ENCODE data around the gene SPPL2B.
A peak's percentile ranks its signal among the peaks of the same experiment; 100 is the strongest.

SPPL2B gene

GRCh38 chr19:2300533-2300932 lies 28.0 kb upstream of the SPPL2B start:
- H3K27ac ChIP-seq = peak overlapping the region; percentile 8
- peaks cover 18% of the 10 kb centered on the region for H3K36me3 ChIP-seq
- peaks cover 35% of the 10 kb centered on the region for H3K27me3 ChIP-seq
- no peaks in the 10 kb centered on the region for H3K9me3 ChIP-seq
- TF ChIP-seq CTCF (IDR thresholded peaks at IDR 0.05) = no peak
- H3K4me3 ChIP-seq (ENCODE audit: low read depth in 1 of 2, low read length in 1 of 2) = no peak overlapping the region
- peaks cover 22 to 46% of the 10 kb centered on the region in 2 experiments for H3K4me1 ChIP-seq (ENCODE audit: control insufficient read depth in 1 of 2, insufficient read depth in 1 of 2, low read depth in 1 of 2, low read length in 1 of 2)

- Histone ChIP-seq H3K4me3 (ENCODE audit: low read depth in 1 of 2, low read length in 1 of 2) (peak overlapping the region; percentile 34 to 49), H3K4me1 (ENCODE audit: control insufficient read depth in 1 of 2, insufficient read depth in 1 of 2, low read depth in 1 of 2, low read length in 1 of 2) (peaks cover 18 to 42% of the 10 kb centered on the region in 2 experiments), H3K36me3 (peaks cover 8% of the 10 kb centered on the region), H3K27me3 (peaks cover 55% of the 10 kb centered on the region), H3K9me3 (no peaks in the 10 kb centered on the region), H3K27ac (peak overlapping the region; percentile 54)
- TF ChIP-seq CTCF (IDR thresholded peaks at IDR 0.05) = no peak
Measured at GRCh38 chr19:2302319-2303210, 25.9 kb upstream of the SPPL2B start.

GRCh38 chr19:2303211-2303798 lies 25.2 kb upstream of the SPPL2B start:
- Histone ChIP-seq H3K36me3 (peaks cover 8% of the 10 kb centered on the region), H3K4me1 (ENCODE audit: control insufficient read depth in 1 of 2, insufficient read depth in 1 of 2, low read depth in 1 of 2, low read length in 1 of 2) (peaks cover 21 to 48% of the 10 kb centered on the region in 2 experiments), H3K27me3 (peaks cover 61% of the 10 kb centered on the region), H3K4me3 (ENCODE audit: low read depth in 1 of 2, low read length in 1 of 2) (peak overlapping the region in 1 of 2 experiments; percentile 49), H3K9me3 (no peaks in the 10 kb centered on the region), H3K27ac (no peak overlapping the region)
- TF ChIP-seq CTCF (IDR thresholded peaks at IDR 0.05) = no peak

DNA sequence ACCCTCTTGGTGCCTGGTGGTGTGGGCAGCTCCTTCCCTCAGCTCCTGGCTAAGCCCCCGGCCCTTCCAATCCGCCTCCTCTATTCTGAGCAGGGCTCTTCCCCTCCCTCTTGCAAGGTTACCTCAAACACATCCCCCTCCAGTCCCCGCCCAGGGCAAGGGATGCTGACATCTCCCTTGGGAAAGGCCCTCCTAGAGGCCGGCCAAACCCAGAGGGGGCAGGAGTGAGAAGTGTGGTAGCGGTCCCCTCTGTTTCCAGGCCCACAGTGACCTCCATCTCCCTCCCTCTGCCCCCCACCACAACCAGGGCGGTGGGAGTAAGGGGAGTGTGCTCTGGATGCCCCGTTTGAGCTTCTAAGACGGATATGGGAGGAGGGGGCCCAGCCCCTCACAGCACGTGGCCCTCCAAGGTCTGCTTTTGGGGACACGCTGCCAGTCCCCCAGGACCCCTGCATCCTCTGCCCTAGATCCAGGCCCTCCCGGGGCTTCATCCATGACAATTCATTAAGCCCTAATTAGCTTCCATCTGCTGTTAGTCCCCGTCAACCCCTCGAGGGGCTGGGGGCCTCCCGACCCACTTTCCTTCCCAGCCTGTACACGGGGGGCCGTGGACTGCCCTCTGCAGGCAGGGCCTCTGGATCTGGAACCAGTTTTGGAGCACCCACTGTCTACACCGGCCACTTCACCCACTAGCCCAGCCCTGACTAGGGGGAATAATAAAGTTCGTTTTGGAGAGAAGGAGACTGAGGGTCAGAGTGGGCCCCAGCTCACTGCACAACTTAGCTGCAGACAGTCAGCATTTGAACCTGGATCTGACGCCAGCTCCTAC lies 22.8 kb upstream of the SPPL2B start:
- Histone ChIP-seq H3K27me3 (peaks cover 85% of the 10 kb centered on the region), H3K9me3 (no peaks in the 10 kb centered on the region), H3K27ac (no peak overlapping the region), H3K36me3 (no peaks in the 10 kb centered on the region), H3K4me3 (ENCODE audit: low read depth in 1 of 2, low read length in 1 of 2) (no peak overlapping the region), H3K4me1 (ENCODE audit: control insufficient read depth in 1 of 2, insufficient read depth in 1 of 2, low read depth in 1 of 2, low read length in 1 of 2) (peaks cover 31 to 51% of the 10 kb centered on the region in 2 experiments)
- no peak for TF ChIP-seq CTCF (IDR thresholded peaks at IDR 0.05)

DNA sequence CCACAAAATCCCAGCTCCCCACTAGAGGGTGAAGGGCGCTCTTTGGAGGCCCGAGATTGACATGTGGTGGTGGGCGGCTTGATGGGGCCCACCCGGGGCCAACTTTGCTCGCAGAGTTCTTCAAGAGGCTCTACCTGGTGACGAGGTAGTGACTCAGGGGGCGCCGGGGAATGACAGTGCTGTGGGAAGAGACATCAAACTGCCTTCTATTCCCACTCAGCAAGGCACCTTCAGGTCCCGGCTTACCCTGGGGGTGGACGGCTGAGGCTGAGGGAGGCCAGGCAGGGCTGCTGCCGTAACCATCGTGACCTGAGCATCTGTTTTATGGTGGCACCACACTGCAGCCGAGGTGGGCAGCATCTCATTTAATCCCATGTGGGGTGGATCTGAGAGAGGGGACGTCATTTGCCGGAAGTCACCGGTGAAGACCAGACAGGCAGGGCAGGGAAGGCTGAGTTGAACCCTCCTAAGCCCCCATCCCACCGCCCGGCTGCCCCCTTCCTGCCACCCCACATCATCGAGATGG lies 22.1 kb upstream of the SPPL2B start:
- Histone ChIP-seq H3K9me3 (no peaks in the 10 kb centered on the region), H3K4me1 (ENCODE audit: control insufficient read depth in 1 of 2, insufficient read depth in 1 of 2, low read depth in 1 of 2, low read length in 1 of 2) (peaks cover 31 to 51% of the 10 kb centered on the region in 2 experiments), H3K36me3 (no peaks in the 10 kb centered on the region), H3K4me3 (ENCODE audit: low read depth in 1 of 2, low read length in 1 of 2) (no peak overlapping the region), H3K27ac (no peak overlapping the region), H3K27me3 (peaks cover 92% of the 10 kb centered on the region)
- TF ChIP-seq CTCF (IDR thresholded peaks at IDR 0.05) = no peak
